Muscle layer of colon (tissue), 2 donors: ENCODE data around the gene COL13A1.

ENCODE experiments used
- H3K27ac ChIP-seq: one replicate; pipeline ENCODE4 v1.7.0; 2013; ENCODE audit warnings: low read depth, mild to moderate bottlenecking, low read length, moderate library complexity
- H3K27me3 ChIP-seq, 2 donors: one replicate each; pipeline ENCODE4 v1.7.0; 2013; ENCODE audit warnings: low read length in 2 of 2, mild to moderate bottlenecking in 2 of 2; ENCODE audit not compliant: insufficient read depth in 2 of 2, control insufficient read depth in 1 of 2
- H3K36me3 ChIP-seq: one replicate; pipeline ENCODE4 v1.7.0; 2013; ENCODE audit warnings: mild to moderate bottlenecking, low read length; ENCODE audit not compliant: insufficient read depth
- H3K4me1 ChIP-seq: one replicate; pipeline ENCODE4 v1.7.0; 2013; ENCODE audit warnings: mild to moderate bottlenecking, low read length; ENCODE audit not compliant: insufficient read depth
- H3K4me3 ChIP-seq, 2 donors: one replicate each; pipeline ENCODE4 v1.7.0; 2013; ENCODE audit warnings: low read length in 2 of 2, low read depth in 1 of 2, mild to moderate bottlenecking in 1 of 2, moderate library complexity in 1 of 2
- H3K9ac ChIP-seq: one replicate; pipeline ENCODE4 v1.7.0; 2013; ENCODE audit warnings: low read length
- H3K9me3 ChIP-seq: one replicate; pipeline ENCODE4 v1.7.0; 2013; ENCODE audit warnings: mild to moderate bottlenecking, low read length
- donor health status: abdominal sarcoma.
- donor health status: Adenocarcinoma of cecum.

The COL13A1 gene

DNA sequence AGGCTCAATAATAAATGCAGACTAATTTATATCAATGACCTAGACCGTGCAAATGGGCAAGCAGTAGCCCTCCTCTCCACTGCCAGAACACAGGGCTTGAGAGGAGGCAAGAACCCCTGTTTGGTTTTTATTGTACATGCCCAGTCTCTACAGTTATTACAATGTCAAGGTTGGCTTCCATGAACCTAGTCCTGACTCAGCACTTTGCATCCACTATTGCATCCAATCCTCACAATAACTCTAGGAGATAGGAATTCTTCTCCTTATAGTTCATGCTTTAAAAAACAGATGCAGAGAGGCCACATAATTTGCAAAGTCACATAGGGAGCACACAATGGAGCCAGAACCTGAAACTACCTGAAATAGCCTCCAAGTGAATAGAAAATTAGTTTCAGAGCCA is 7.0 kb upstream of the COL13A1 start:
- Histone ChIP-seq H3K9ac (no peak overlapping the region), H3K27me3 (no peaks in the 10 kb centered on the region), H3K27ac (no peak overlapping the region), H3K4me1 (peaks cover 7% of the 10 kb centered on the region), H3K9me3 (peaks cover 12% of the 10 kb centered on the region), H3K4me3 (no peak overlapping the region), H3K36me3 (no peaks in the 10 kb centered on the region)

GRCh38 chr10:69795242-69795934 is 6.3 kb upstream of the COL13A1 start:
- Histone ChIP-seq H3K36me3 (no peaks in the 10 kb centered on the region), H3K4me3 (no peak overlapping the region), H3K27ac (no peak overlapping the region)

DNA sequence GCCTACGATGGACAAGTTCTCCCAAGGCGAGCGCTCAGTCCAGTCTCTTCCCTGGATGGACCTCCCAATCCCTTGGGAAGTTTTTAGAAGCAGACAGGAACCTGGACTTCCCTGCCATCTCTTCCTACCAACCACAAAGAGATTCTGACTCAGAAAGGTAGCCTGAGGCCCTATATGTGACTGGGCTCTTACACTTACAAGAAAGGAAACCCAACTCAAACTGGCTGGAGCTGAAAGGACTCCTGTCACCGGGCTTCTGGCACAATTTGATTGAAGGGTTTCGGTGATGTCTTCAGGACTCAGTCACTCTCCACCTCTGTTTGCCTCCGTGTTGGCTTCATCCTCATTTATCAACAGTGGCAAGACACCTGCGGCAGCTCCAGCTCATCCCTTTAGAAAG is 3.7 kb upstream of the COL13A1 start:
- Histone ChIP-seq H3K4me3 (no peak overlapping the region), H3K36me3 (no peaks in the 10 kb centered on the region), H3K4me1 (peaks cover 8% of the 10 kb centered on the region), H3K27me3 (peaks cover 0 to 19% of the 10 kb centered on the region in 2 donors), H3K9me3 (peaks cover 12% of the 10 kb centered on the region), H3K9ac (no peak overlapping the region), H3K27ac (no peak overlapping the region)

More at GRCh38 chr10:69795242-69795934, 6.3 kb upstream of the COL13A1 start:
- Histone ChIP-seq H3K27me3 (no peaks in the 10 kb centered on the region), H3K9me3 (peaks cover 12% of the 10 kb centered on the region), H3K9ac (no peak overlapping the region), H3K4me1 (peaks cover 4% of the 10 kb centered on the region)

DNA sequence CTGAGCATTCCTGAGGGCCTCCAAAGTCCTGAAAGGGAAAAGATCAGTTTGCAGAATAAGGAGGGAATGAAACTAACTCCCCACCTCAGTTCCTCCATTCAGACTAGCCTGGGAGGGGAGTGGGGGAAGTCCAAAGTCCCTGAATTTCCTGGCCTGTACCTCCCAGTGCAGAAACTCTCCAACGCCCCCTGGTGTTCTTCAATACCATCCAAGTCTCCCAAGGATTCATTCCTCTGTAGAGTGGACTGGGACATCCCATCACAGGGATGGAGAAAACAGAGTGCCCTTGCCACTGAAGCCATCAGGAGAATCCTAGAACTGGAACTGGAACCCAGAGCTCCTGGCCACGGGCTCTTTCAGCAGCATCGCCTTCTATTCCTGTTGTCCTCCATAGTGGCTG is 1.6 kb upstream of the COL13A1 start:
- H3K36me3 ChIP-seq: no peaks in the 10 kb centered on the region
- no peak overlapping the region for H3K9ac ChIP-seq
- peaks cover 0 to 27% of the 10 kb centered on the region in 2 donors for H3K27me3 ChIP-seq
- peaks cover 9% of the 10 kb centered on the region for H3K9me3 ChIP-seq
- peaks cover 8% of the 10 kb centered on the region for H3K4me1 ChIP-seq
- H3K4me3 ChIP-seq: no peak overlapping the region
- no peak overlapping the region for H3K27ac ChIP-seq

DNA sequence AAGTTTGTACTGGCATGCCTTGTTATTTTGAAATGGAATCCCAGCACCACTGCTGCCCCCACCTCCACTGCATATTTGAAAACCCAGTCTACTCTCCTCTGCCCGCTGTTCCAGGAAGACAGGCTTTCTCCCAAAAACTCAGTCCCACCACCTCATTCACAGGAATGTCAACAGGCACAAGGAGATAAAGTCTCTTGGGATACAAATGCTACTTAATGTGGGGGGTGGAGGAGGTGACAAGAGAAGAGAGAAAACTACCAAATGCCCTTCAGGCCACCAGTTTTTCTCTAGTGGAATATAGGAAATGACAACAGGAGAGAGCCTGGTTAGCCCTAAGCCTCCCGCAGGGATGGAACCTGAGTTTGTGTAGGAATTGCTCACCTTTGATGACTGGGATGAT is 1.0 kb upstream of the COL13A1 start:
- Histone ChIP-seq H3K9me3 (peaks cover 3% of the 10 kb centered on the region), H3K36me3 (no peaks in the 10 kb centered on the region), H3K27me3 (peaks cover 0 to 27% of the 10 kb centered on the region in 2 donors), H3K27ac (no peak overlapping the region), H3K4me1 (peaks cover 8% of the 10 kb centered on the region), H3K9ac (no peak overlapping the region), H3K4me3 (no peak overlapping the region)

DNA sequence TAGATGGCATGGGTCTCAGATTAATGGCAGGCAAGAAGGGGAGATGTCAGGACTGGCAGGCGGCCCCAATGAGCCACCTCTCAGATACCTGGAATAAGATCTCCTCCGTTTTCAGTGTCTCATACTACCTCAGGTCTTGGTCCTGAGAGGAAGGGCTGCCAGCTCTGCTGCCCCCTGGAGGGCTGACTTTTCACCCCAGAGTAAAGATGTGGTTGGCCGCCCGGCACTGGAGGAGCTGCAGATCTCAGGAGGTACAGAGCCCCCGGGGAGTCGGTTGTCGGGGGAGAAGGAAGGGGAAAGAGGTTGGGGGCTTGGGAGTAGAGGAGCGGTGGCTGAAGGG is 642 bp upstream of the COL13A1 start:
- Histone ChIP-seq H3K27ac (no peak overlapping the region), H3K4me3 (peak overlapping the region in 1 of 2 donors; percentile 53), H3K9ac (no peak overlapping the region), H3K4me1 (peaks cover 8% of the 10 kb centered on the region), H3K27me3 (peaks cover 0 to 27% of the 10 kb centered on the region in 2 donors), H3K9me3 (no peaks in the 10 kb centered on the region), H3K36me3 (no peaks in the 10 kb centered on the region)

GRCh38 chr10:69802424-69803161 is 887 bp downstream of the COL13A1 start:
- H3K4me1 ChIP-seq: peaks cover 8% of the 10 kb centered on the region
- no peaks in the 10 kb centered on the region for H3K9me3 ChIP-seq
- peak overlapping the region; percentile 49 to 53 for H3K4me3 ChIP-seq
- H3K9ac ChIP-seq: no peak overlapping the region
- no peaks in the 10 kb centered on the region for H3K36me3 ChIP-seq
- no peak overlapping the region for H3K27ac ChIP-seq
- peaks cover 0 to 27% of the 10 kb centered on the region in 2 donors for H3K27me3 ChIP-seq

- Histone ChIP-seq H3K4me1 (peaks cover 8% of the 10 kb centered on the region), H3K27me3 (peaks cover 0 to 27% of the 10 kb centered on the region in 2 donors), H3K27ac (no peak overlapping the region), H3K9me3 (no peaks in the 10 kb centered on the region), H3K36me3 (no peaks in the 10 kb centered on the region), H3K4me3 (no peak overlapping the region), H3K9ac (no peak overlapping the region)
Observed at GRCh38 chr10:69803809-69804208, 2.1 kb downstream of the COL13A1 start.

- no peak overlapping the region for H3K27ac ChIP-seq
- no peak overlapping the region for H3K4me3 ChIP-seq
- peaks cover 0 to 27% of the 10 kb centered on the region in 2 donors for H3K27me3 ChIP-seq
- no peak overlapping the region for H3K9ac ChIP-seq
- peaks cover 8% of the 10 kb centered on the region for H3K4me1 ChIP-seq
- H3K36me3 ChIP-seq: no peaks in the 10 kb centered on the region
- no peaks in the 10 kb centered on the region for H3K9me3 ChIP-seq
Observed at GRCh38 chr10:69804775-69805174, 3.1 kb downstream of the COL13A1 start.

GRCh38 chr10:69807122-69807521 is 5.4 kb downstream of the COL13A1 start:
- Histone ChIP-seq H3K36me3 (no peaks in the 10 kb centered on the region), H3K4me1 (no peaks in the 10 kb centered on the region), H3K9ac (no peak overlapping the region)

DNA sequence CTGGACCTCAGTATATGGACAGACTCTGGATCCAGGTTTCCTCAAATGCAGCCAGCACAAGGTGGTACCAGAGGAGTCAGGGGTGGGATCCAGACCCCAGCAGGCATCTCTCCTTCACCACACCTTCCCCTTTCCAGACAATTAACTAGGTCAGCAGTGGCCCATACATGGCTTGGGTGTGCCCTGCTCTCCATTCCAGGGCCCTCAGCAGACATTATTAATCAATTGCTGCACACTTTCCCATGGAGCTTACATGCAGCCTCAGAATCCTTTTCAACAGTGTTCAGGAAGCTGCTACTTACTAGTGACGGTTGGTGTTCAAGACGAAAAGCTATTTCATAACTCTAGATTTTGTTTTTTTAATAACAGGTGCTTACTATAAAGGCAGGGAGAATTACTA is 6.0 kb downstream of the COL13A1 start:
- Histone ChIP-seq H3K4me3 (no peak overlapping the region), H3K27me3 (peaks cover 0 to 11% of the 10 kb centered on the region in 2 donors), H3K4me1 (no peaks in the 10 kb centered on the region), H3K36me3 (no peaks in the 10 kb centered on the region), H3K9ac (no peak overlapping the region), H3K27ac (no peak overlapping the region), H3K9me3 (no peaks in the 10 kb centered on the region)

More at GRCh38 chr10:69807122-69807521, 5.4 kb downstream of the COL13A1 start:
- Histone ChIP-seq H3K27ac (no peak overlapping the region), H3K9me3 (no peaks in the 10 kb centered on the region), H3K27me3 (peaks cover 0 to 17% of the 10 kb centered on the region in 2 donors), H3K4me3 (no peak overlapping the region)
